ENCODE data around the gene ZNF784.
"Not testable (repeated sequence)": the region's sequence is repeated elsewhere in the genome, so short reads cannot be mapped to it uniquely, and the experiment has no call there.

Gene ZNF784

DNA sequence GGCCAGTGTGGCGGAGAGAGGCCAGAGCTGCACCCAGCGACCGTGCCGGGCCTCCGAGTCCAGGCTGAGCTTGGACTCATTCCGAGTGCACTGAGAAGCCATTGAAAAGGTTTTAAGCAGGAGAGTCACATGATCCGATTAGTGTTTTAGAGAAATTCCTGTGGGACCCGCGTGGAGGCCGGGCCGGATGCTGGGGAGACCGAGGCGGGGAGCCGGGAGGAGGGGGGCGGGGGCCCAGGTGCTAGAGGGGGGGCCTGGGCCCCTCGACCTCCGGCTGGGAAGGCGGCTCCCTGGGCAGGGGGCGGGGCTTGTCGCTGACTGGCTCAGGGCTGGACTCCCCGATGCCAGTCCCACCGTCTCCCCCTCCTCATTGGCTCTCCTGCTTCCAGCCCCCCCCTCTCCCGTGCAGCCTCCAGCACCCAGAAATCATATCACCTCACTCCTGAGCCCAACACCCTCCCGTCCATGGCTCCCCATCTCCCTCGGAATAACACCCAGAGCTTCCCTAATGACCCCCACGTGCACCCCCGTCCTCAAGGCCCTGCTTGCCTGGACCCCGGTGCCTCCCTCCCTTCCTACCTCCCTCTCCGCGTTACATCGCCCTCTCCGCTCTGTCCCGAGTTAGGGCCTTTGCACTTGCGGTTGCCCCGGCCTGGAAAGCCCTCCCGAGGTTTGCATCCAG, 38.6 kb downstream of the ZNF784 start:
- peak; percentile 61 for DNase-seq (ENCODE audit: extremely low read depth, insufficient read length)
- Histone ChIP-seq H3K36me3 (ENCODE audit: control insufficient read depth, insufficient read depth, low read length) (no peaks in the 10 kb centered on the region), H3K4me3 (replicated peaks; ENCODE audit: low read depth, low read length) (no peak overlapping the region), H3K27me3 (replicated peaks; ENCODE audit: control insufficient read depth, insufficient read depth, low read length) (no peaks in the 10 kb centered on the region; the same call in 1 of the 2 replicates)
- TF ChIP-seq, protein P1, sequence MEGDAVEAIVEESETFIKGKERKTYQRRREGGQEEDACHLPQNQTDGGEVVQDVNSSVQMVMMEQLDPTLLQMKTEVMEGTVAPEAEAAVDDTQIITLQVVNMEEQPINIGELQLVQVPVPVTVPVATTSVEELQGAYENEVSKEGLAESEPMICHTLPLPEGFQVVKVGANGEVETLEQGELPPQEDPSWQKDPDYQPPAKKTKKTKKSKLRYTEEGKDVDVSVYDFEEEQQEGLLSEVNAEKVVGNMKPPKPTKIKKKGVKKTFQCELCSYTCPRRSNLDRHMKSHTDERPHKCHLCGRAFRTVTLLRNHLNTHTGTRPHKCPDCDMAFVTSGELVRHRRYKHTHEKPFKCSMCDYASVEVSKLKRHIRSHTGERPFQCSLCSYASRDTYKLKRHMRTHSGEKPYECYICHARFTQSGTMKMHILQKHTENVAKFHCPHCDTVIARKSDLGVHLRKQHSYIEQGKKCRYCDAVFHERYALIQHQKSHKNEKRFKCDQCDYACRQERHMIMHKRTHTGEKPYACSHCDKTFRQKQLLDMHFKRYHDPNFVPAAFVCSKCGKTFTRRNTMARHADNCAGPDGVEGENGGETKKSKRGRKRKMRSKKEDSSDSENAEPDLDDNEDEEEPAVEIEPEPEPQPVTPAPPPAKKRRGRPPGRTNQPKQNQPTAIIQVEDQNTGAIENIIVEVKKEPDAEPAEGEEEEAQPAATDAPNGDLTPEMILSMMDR (IDR thresholded peaks at IDR 0.05; ENCODE audit: insufficient read depth, low read length, poor library complexity, severe bottlenecking) = no peak

DNA sequence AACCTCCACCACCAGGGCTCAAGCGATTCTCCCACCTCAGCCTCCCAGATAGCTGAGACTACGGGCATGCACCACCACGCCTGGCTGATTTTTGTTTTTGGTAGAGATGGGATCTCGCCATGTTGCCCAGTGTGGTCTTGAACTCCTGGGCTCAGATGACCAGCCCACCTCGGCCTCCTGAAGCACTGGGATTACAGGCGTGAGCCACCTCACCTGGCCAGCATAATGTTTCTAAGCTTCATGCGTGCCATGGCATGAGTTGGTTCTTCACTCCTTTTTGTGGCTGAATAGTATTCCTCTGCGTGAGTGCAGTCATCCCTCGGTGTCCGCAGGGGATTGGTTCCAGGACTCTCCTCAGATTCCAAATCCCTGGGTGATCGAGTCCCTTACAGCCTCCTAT, 39.5 kb downstream of the ZNF784 start:
- Histone ChIP-seq H3K4me3 (replicated peaks; ENCODE audit: low read depth, low read length) (no peak overlapping the region), H3K27me3 (replicated peaks; ENCODE audit: control insufficient read depth, insufficient read depth, low read length) (no peaks in the 10 kb centered on the region; the same call in 1 of the 2 replicates), H3K36me3 (ENCODE audit: control insufficient read depth, insufficient read depth, low read length) (no peaks in the 10 kb centered on the region)
- TF ChIP-seq, protein P1 (IDR thresholded peaks at IDR 0.05; ENCODE audit: insufficient read depth, low read length, poor library complexity, severe bottlenecking) = no peak
- DNase-seq (ENCODE audit: extremely low read depth, insufficient read length) = no peak

DNA sequence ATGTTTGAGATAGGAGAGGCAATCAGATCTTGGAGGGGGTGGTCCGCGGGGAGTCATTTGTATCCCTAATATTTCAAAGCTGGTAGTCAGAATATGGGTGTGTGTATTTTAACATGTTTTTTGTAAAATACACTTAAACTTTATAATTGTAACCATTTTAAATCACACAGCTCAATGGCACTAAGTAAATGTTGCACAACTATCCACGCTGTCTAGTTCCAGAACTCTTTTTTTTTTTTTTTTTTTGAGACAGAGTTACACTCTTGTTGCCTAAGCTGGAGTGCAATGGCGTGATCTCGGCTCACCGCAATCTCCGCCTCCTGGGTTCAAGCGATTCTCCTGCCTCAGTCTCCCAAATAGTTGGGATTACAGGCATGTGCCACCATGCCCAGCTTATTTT, 40.5 kb downstream of the ZNF784 start:
- H3K27me3 ChIP-seq (replicated peaks; ENCODE audit: control insufficient read depth, insufficient read depth, low read length); DNase-seq (ENCODE audit: extremely low read depth, insufficient read length); H3K36me3 ChIP-seq (ENCODE audit: control insufficient read depth, insufficient read depth, low read length); H3K4me3 ChIP-seq (replicated peaks; ENCODE audit: low read depth, low read length): not testable (repeated sequence)

DNA sequence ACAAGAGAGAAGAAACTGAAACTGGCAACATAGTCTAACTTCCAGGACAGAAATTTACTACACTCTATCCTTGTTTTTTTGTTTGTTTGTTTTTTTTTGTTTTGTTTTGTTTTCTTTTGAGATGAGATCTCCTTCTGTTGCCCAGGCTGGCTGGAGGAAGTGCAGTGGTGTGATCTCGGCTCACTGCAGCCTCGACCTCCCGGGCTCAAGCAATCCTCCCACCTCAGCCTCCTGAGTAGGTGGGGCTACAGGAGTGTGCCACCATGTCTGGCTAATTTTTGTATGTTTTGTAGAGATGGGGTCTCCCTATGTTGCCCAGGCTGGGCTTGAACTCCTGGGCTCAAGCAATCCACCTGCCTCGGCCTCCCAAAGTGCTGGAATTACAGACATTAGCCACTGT, 42.1 kb downstream of the ZNF784 start:
- not testable (repeated sequence) for H3K4me3 ChIP-seq (replicated peaks; ENCODE audit: low read depth, low read length)

DNA sequence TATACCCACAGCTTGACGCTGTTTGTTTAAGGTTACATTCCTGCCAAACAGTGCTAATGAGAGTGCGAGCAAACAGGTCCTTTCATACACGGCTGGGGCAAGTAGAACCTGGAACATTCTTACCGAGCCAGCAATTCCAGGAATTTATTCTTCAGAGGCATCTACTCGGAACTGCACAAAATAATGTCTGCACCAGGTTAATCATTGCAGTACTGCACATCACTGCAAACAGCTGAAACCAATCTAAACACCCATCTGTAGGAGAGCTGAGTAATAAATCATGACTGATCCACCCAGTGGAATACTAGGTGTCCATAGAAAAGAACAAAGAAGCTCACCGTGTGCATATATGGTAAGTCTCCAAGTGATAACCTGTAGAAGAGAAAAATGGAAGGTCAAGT, 42.5 kb downstream of the ZNF784 start:
- Histone ChIP-seq H3K36me3 (ENCODE audit: control insufficient read depth, insufficient read depth, low read length) (peaks cover 2% of the 10 kb centered on the region), H3K27me3 (replicated peaks; ENCODE audit: control insufficient read depth, insufficient read depth, low read length) (no peaks in the 10 kb centered on the region; the same call in 1 of the 2 replicates), H3K4me3 (replicated peaks; ENCODE audit: low read depth, low read length) (no peak overlapping the region)
- DNase-seq (ENCODE audit: extremely low read depth, insufficient read length) = no peak
- TF ChIP-seq, protein P1 (IDR thresholded peaks at IDR 0.05; ENCODE audit: insufficient read depth, low read length, poor library complexity, severe bottlenecking) = no peak

More for the DNA sequence above, 42.1 kb downstream of the ZNF784 start:
- not testable (repeated sequence) for DNase-seq (ENCODE audit: extremely low read depth, insufficient read length); H3K36me3 ChIP-seq (ENCODE audit: control insufficient read depth, insufficient read depth, low read length); H3K27me3 ChIP-seq (replicated peaks; ENCODE audit: control insufficient read depth, insufficient read depth, low read length)

DNA sequence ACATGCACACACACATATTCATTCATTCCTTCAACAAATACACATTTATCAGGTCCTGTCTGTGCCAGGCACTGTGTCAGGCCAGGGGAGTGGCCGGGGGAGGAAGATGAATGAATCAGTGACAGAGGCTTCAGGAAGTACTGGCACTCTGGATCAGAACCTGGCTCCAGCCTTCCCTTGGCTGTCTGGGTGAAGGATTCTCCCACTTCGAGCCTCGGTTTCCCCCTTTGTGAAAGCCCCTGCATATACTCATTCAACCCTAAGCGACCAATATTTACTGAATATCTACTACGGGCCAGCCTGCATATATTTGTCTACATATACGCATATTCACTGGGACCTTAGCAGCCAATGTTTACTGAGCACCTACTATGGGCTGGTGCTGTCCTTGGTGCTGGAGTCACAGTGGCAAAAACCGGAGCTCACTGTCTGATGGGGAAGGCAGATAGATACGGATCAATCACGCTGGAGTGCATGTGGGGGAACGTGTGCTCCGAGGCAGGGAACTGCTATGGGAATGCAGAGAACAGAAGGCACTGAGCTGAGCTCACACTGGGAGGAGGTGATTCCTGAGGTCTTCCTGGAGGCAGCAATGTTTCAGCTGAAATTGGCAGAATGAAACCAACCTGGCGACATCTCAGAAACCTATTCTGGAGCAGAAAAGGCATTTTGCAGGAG, 43.1 kb downstream of the ZNF784 start:
- H3K36me3 ChIP-seq (ENCODE audit: control insufficient read depth, insufficient read depth, low read length) = peaks cover 2% of the 10 kb centered on the region
- TF ChIP-seq, protein P1 (IDR thresholded peaks at IDR 0.05; ENCODE audit: insufficient read depth, low read length, poor library complexity, severe bottlenecking) = no peak
- peak overlapping the region; percentile 85 for H3K4me3 ChIP-seq (replicated peaks; ENCODE audit: low read depth, low read length)
- DNase-seq (ENCODE audit: extremely low read depth, insufficient read length) = no peak
- no peaks in the 10 kb centered on the region; the same call in 1 of the 2 replicates for H3K27me3 ChIP-seq (replicated peaks; ENCODE audit: control insufficient read depth, insufficient read depth, low read length)
